GM21515 (cell line): ENCODE data around the gene TMEM161B.
"Not testable (repeated sequence)": the region's sequence is repeated elsewhere in the genome, so short reads cannot be mapped to it uniquely, and the experiment has no call there.

ENCODE experiments used
- ATAC-seq: cut with Tn5 transposase; IDR thresholded peaks from one replicate; pipeline ENCODE4 v1.9.1; 2021; ENCODE audit not compliant: unreplicated experiment

TMEM161B gene

GRCh38 chr5:88188458-88189132 is 80.0 kb downstream of the TMEM161B start:
- no peak for ATAC-seq

DNA sequence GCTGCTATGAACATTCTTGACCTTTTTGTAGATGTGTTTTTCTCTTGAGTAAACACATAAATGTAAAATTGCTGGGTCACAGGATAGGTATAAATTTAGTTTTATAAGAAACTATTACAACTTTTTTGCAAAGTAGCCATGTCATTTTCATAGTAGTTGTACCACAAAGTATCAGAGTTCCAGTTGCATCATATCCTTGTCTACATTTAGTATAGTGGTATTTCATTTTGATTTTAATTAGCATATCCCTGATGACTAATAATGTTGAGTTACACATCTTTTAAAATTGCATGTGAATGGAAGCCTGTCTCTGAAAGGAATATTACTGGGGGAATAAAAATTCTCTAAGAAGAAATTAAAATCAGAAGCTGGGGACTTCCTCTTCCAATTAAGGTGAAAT is 85.4 kb downstream of the TMEM161B start:
- no peak for ATAC-seq

DNA sequence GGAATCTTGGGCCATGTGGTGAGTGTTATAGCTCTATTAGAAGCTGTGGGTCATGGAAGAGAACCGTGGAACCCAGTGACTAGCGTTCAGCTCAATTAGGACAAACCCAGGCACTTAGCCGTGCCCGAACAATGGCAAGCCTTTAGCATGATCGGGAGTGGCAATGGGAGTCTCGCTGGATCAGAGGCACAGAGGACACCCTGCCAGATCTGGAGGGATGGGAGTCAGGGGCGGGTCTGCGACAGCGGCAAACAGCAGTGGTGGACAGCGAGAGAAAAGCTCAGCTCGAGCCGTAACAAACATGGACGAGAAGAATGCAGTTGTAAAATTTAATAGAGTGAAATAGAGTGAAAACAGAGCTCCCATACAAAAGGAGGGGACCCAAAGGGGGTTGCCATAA is 91.2 kb downstream of the TMEM161B start:
- ATAC-seq: not testable (repeated sequence)

GRCh38 chr5:88172847-88173758 is 95.5 kb downstream of the TMEM161B start:
- ATAC-seq: no peak

DNA sequence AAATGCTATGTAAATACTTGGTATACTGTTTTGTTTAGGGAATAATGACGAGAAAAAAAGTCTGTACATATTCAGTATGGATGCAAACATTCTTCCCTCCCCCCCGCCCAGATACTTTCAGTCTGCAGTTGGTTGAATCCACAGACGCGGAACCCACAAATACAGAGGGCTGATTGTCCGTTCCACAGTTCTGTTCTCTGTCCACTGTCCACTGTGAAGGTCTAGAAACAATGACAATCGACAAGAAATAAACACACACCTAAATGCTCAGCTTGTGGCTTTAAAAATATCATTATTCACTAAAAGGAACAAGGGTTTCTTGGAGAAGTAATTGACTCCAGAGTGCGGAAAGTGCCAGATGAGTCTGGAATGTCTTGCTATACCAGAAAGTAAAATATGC is 109.1 kb downstream of the TMEM161B start:
- ATAC-seq: no peak

- ATAC-seq: no peak
Observed at GRCh38 chr5:88158056-88158455, 110.6 kb downstream of the TMEM161B start.

DNA sequence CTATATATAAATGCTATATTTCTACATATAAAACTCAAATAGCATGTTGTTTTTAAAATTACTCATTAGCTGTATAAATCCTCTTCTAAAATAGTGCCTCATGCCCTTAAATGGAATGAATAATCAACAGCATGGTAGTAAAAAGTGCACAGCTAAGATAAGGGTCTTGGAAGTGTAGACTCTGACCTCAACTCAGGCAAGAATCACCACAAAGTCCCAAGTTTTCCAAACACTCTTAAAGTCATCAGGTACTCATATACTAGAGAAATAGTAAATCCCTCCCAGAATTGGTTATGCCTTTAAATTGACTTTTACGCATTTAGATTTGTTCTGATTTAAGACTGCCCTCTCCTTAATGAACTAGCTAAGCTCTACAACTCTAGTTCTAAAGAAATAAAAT is 113.8 kb downstream of the TMEM161B start:
- no peak for ATAC-seq

GRCh38 chr5:88150747-88151146 is 117.9 kb downstream of the TMEM161B start:
- no peak for ATAC-seq

DNA sequence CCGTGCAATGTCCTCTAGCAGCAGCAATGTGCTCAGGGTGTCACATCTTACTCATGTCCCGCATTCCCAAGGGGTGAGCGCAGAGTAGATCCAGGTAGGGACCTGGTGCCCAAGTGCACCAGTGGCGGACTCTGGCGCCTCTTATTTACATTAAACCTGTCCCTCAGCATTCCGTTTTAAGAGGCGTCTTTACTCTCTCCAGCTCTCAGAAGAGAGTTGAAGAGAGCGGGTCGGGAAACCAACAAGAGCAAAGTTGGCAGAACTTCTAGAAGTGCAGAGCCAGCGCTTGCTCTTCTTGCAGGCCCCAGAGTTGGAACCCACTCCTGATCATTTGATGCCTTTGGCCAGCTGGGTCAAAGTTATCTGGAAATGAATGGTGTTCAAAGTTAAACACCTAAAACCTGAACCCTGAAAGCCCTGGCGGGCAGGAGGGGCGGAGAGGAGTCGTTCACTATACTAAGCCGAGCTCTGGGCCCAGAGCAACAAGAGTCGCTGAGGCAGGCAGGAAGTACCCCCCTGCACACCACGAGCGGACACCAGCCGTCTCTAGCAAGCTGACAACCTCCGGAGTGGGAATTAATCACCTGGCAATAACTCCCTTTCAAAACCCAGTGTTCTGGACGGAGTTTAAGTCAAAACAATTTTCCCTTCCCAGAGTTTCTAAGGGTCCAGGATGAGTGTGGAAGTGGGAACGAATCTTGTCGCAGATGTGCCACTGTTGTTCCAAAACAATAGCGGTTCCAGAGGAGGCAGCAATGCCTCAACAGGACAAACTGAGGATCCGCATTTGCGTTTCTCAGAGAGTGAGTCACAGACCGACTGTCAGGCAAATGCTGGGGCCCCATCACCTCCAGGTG is 122.8 kb downstream of the TMEM161B start:
- ATAC-seq: no peak

DNA sequence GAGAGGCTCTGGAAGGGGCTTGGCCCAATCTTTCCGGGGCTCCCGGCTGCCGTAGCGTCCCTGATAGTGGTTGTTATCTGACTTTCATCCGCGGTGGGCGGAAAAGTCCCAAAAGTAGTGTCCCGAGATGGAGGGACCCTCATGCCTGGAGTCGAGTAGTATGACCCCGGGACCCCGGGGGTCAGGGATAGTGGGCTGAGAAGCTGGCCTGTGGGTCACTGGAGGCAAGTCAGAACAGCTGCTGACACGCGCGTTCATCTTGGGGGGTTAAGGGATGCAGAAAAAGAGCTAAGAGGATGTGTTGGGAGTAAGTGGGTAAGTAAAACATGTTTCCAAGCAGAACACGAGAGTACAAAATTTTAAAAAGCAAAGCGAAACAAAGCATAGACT is 123.4 kb downstream of the TMEM161B start:
- no peak for ATAC-seq
